ENCODE results near the gene PXDN. TPM values are rescaled to one million over a fixed set of nuclear protein-coding genes. Genes with fewer than 3 reads are reported as not detected.

The PXDN gene
- total RNA-seq, 2 donors from 2014 or later, result 3.4 to 3.6 TPM

DNA sequence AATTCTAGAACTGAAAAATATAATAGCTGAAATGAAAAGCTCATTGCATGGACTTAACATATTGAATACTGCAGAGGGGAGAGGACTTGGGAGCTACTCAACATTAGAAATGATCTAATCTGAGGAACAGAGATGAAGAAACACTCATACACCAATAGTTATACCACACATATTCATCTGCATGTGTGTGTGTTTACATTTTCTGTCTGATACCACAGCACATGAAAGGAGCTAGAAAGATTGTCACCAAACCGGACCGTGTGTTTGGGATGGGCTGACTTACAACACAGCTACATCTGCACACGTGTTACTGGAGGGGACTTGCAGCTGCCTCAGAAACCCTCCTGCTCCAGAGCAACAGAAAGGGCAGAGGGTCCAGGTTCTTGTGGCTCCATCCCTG is 47.8 kb downstream of the PXDN start:
- Mint-ChIP-seq H3K27ac (no peak overlapping the region), H3K4me3 (no peak overlapping the region), H3K9me3 (peaks cover 3% of the 10 kb centered on the region), H3K27me3 (peaks cover 0 to 3% of the 10 kb centered on the region in 2 donors), H3K36me3 (no peaks in the 10 kb centered on the region), H3K4me1 (ENCODE audit: low read depth in 2 of 2) (peaks cover 0 to 3% of the 10 kb centered on the region in 2 donors)
- no peak for DNase-seq (ENCODE audit: low spot score)
- ATAC-seq, result no peak

DNA sequence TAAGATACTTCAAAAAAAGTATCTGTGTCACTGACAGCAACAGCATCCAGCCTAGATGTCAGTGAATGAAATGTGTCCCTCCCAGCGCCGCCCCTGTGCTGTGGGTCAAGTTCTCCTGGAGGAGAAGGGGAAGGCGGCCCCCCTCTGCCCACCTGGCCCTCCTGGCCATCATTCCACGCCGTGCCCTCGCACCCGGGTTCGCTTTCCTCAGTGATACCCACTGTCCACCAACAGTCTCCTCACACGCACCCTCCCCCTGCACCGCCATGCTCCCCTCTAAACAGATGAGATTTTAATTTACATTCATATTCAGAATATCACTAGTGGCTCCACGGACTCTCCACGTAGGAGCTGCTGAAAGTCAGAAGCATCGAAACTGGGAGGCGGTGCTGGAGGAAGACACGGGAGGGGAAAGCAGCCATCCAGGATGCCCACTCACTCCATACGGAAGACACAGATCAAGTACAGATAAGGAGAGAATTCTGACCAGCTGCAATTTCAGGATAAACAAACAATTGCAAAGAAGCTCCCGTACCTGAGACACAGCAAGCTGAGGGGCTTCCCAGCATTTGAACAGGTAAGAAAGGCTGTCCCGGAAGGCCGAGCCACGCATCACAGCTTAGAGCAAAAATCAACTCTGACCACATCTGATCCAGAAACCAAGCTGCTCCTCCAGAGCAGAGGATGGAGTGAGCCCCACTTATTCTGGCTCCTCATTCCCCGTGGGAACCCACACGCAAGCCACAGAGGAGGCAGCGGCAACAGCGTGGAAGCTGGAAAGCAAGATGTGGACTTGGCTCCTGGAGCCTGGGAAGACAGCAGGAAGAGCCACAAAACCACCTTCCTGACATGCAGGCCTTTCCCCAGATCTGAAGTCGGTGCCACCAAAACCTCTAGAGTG is 49.7 kb downstream of the PXDN start:
- Mint-ChIP-seq H3K36me3 (no peaks in the 10 kb centered on the region), H3K4me3 (no peak overlapping the region), H3K9me3 (peaks cover 3% of the 10 kb centered on the region), H3K27me3 (peaks cover 0 to 3% of the 10 kb centered on the region in 2 donors), H3K4me1 (ENCODE audit: low read depth in 2 of 2) (no peaks in the 10 kb centered on the region), H3K27ac (no peak overlapping the region)
- DNase-seq (ENCODE audit: low spot score) (no peak), ATAC-seq (peak in 1 of 2 donors; percentile 4)

DNA sequence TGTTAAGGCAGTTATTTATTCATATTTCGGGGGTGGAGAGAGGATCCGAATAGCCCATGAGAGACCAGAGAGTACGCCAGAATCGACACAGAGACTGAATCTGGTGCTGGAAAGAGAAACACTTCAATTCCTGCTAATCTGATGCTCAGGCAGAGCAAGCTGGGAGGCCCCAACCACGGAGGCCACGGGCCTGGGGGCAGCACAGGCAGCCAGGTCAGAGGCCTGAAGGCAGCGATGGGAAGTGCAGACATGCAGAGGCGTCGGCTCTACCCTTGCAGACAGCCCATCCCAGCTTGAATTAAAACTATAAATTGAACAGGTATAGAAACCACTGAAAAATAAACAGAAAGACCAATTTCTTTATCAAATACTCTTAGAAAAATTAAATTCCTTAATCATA is 50.6 kb downstream of the PXDN start:
- no peaks in the 10 kb centered on the region for H3K36me3 Mint-ChIP-seq
- peaks cover 0 to 3% of the 10 kb centered on the region in 2 donors for H3K27me3 Mint-ChIP-seq
- ATAC-seq (no peak), DNase-seq (ENCODE audit: low spot score) (no peak)
- no peak overlapping the region for H3K27ac Mint-ChIP-seq
- peaks cover 3% of the 10 kb centered on the region for H3K9me3 Mint-ChIP-seq
- no peak overlapping the region for H3K4me3 Mint-ChIP-seq
- no peaks in the 10 kb centered on the region for H3K4me1 Mint-ChIP-seq (ENCODE audit: low read depth in 2 of 2)

DNA sequence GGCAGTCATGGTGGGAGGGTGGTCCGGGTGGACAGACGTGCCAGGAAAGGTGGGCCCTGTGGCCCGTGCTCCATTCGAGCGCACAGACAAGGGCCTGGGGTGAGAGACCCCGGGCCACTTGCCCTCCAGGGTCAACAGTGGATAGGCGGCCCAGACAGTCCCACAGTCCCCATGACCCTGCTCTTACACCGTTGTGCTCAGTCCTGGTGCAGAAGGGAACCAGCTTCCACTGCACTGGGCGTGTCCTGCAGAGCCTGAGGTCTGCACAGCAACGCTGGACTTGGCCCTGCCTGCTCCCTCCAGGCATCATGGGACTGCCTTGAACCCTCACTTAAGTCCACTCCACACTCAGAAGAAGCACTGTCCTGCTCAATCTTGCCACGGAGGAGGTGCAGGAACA is 52.0 kb downstream of the PXDN start:
- no peak overlapping the region for H3K27ac Mint-ChIP-seq
- H3K9me3 Mint-ChIP-seq, result peaks cover 3% of the 10 kb centered on the region

DNA sequence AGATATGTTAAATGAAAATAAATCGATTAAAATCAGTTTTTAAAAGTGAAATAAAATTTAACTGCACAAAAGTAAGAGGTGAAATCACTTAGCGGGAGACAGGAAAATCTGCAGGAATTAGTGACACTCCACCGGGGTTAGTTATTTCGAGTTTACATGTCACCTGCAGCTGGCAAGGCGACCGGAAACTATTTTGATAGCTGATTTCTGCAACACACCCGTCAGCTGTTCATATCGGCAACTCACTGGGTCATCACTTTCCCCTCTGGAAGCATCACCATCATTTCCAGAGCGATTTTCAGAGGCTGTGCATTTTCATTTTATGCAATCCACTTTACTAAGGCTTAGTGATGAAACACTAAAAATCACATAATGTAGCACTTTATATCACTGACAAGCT is 52.9 kb downstream of the PXDN start:
- Mint-ChIP-seq H3K4me3 (no peak overlapping the region), H3K27me3 (peaks cover 0 to under 1% of the 10 kb centered on the region in 2 donors), H3K4me1 (ENCODE audit: low read depth in 2 of 2) (no peaks in the 10 kb centered on the region), H3K36me3 (no peaks in the 10 kb centered on the region), H3K27ac (no peak overlapping the region), H3K9me3 (peaks cover 3% of the 10 kb centered on the region)
- DNase-seq (ENCODE audit: low spot score), result no peak
- no peak for ATAC-seq

More for the DNA sequence above, 52.0 kb downstream of the PXDN start:
- DNase-seq (ENCODE audit: low spot score) (no peak), ATAC-seq (peak; percentile 46 to 60)
- H3K36me3 Mint-ChIP-seq, result no peaks in the 10 kb centered on the region
- H3K4me1 Mint-ChIP-seq (ENCODE audit: low read depth in 2 of 2), result no peaks in the 10 kb centered on the region
- H3K4me3 Mint-ChIP-seq, result no peak overlapping the region
- H3K27me3 Mint-ChIP-seq, result no peaks in the 10 kb centered on the region

DNA sequence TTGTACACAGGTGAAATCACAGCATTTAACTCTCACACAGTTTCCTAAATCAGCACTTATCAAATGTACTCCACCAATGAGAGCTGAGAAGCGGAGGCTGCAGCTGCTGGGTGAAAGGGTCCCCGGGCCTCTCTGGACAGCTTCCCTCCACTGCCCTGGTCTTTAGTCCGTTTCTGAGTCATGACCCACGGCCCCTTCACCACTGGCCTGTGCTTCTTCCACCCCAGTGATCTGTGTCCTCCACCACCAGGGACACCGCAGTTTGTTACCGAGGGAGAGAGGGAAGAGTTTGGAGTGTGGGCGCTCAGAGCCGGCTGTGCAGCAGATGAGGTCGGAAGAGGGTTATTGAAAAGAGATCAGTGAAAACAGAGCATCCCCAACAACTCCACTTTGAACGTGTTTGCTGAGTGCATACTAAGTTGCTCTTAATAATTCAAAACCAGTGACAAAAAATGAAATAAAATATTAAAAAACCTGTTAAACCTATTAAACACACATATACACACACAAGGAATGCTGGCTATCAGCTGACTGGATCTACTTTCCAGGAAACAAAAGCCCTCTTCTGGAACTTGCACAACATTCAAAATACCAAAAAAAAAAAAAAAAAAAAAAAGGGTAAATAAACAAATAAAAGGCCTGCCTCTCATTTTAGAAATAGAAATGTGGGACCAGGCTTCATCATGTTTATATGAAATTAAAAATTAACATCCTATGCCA is 54.1 kb downstream of the PXDN start:
- ATAC-seq (no peak), DNase-seq (ENCODE audit: low spot score) (no peak)
- H3K4me1 Mint-ChIP-seq (ENCODE audit: low read depth in 2 of 2), result no peaks in the 10 kb centered on the region
- no peak overlapping the region for H3K4me3 Mint-ChIP-seq
- H3K27ac Mint-ChIP-seq, result no peak overlapping the region
- no peaks in the 10 kb centered on the region for H3K9me3 Mint-ChIP-seq
- no peaks in the 10 kb centered on the region for H3K36me3 Mint-ChIP-seq
- H3K27me3 Mint-ChIP-seq, result peaks cover 0 to 3% of the 10 kb centered on the region in 2 donors

DNA sequence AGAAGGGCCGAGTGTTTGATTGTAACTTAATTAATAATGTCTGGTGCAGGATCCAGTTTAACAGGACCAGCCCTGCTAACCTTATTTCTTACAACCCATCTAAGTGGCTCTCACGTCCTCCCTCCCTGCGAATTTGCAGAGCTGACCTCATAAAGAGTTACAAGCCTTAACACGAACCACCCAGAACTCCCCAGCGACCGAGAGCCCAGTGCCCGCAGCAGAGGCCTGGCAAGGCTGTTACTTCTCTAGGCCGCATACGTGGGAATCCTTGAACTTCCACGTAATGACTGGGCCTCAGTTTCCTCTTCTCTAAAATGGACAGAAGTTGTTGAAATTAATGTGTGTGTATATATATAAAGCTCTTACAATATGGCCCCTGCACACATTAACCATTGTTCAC is 55.5 kb downstream of the PXDN start:
- H3K27ac Mint-ChIP-seq, result no peak overlapping the region
- peaks cover 0 to 3% of the 10 kb centered on the region in 2 donors for H3K27me3 Mint-ChIP-seq
- DNase-seq (ENCODE audit: low spot score), result no peak
- no peaks in the 10 kb centered on the region for H3K9me3 Mint-ChIP-seq
- ATAC-seq, result no peak
- no peak overlapping the region for H3K4me3 Mint-ChIP-seq
- no peaks in the 10 kb centered on the region for H3K4me1 Mint-ChIP-seq (ENCODE audit: low read depth in 2 of 2)
- no peaks in the 10 kb centered on the region for H3K36me3 Mint-ChIP-seq

DNA sequence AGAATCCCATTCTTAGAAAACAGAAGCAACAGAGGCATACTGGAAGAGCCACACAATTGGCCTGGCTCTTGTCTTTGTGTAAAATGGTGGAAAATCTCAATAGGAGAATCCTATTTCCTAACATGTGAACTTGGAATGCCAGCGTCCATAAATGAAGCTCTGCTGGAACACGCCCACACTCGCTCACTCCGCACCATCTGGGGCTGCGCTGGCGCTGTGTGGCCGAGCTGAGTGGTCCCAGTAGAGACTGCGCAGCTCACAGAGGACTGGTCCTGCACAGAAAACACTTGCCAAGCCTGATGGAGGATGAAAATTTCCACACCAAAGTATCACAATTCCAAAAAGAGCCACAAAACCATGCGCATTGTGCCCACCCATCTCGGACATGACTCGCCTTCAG is 56.2 kb downstream of the PXDN start:
- H3K36me3 Mint-ChIP-seq, result no peaks in the 10 kb centered on the region
- H3K4me1 Mint-ChIP-seq (ENCODE audit: low read depth in 2 of 2), result no peaks in the 10 kb centered on the region
- no peaks in the 10 kb centered on the region for H3K9me3 Mint-ChIP-seq
- H3K4me3 Mint-ChIP-seq, result no peak overlapping the region
- H3K27ac Mint-ChIP-seq, result no peak overlapping the region
- peaks cover 0 to 3% of the 10 kb centered on the region in 2 donors for H3K27me3 Mint-ChIP-seq
- DNase-seq (ENCODE audit: low spot score) (no peak), ATAC-seq (no peak)

DNA sequence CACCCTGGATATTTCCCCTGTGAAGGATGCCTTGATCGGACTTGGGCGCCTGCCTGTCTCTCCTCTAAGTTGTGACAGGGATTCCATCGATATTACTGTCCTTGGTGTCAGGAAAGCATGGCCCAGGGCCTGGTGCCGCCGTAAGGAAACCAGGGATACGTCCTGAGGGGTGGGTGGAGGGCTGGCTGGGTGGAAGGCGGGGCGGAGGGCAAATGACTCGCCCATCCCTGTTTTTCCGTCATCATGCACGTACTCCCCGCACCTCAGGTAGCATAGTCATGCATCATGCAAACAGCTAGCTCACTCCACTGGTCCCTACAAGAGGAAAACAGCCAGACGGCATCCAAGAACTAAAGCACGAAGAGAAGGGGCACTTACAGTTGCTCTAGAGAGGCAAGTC is 57.1 kb downstream of the PXDN start:
- Mint-ChIP-seq H3K4me3 (no peak overlapping the region), H3K36me3 (no peaks in the 10 kb centered on the region), H3K4me1 (ENCODE audit: low read depth in 2 of 2) (no peaks in the 10 kb centered on the region), H3K27ac (no peak overlapping the region), H3K27me3 (peaks cover 0 to 3% of the 10 kb centered on the region in 2 donors), H3K9me3 (no peaks in the 10 kb centered on the region)
- no peak for ATAC-seq
- DNase-seq (ENCODE audit: low spot score), result no peak

DNA sequence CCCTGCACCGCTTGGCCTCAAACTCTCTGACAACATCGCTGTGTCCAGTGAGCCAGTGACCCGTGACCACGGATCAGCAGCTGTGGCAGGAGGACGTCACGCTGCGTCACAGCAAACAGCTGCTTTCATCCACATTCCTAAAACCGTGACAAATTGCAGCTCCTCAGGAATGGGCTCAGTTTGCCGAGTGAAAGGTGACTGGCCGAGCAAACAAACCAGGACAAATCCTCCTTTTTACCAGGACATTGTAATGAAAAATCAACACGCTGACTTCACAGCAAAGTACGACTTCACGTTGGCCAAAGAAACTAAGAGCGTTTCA is 57.6 kb downstream of the PXDN start:
- no peak for ATAC-seq
- H3K4me3 Mint-ChIP-seq, result no peak overlapping the region

DNA sequence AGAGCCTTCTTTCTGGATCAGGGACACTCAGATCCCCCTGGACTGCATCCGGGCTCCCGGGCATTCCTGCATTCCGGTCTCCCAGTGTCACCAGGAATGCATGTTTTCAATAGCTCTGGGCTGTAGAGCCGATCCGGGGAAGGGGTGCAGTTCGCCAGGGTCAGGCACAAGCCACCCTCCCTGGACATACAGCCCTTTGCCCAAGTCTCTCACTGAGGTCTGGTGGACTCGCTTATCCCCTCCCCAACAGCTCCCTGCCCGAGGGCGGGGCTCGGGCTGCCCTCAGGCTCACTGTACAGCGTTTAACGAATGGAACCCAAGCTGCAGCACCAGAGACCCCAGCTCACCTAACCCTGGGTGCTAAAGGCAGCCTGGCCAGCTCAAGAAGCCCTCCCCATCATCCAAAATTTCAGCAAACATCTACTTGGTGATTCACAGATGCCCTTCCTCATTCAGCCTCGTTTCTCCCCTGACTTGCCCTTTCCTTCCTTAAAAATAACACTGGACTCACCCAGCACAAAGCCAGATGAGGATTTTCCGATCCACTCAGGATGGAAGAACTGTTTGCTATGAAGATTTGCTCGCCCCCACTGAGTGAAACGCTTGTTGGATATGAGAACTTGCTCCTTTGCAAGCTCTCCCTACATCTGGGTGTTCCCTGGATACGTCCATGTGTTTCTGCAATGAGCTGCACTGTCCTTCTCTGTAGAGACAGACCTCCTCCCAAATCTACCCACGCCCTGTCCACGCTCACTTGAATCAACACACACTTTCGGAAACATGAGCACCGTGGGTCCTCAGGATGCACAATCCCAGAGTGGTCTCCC is 58.1 kb downstream of the PXDN start:
- Mint-ChIP-seq H3K9me3 (no peaks in the 10 kb centered on the region), H3K36me3 (no peaks in the 10 kb centered on the region), H3K4me3 (no peak overlapping the region), H3K27ac (no peak overlapping the region), H3K27me3 (peaks cover 0 to 3% of the 10 kb centered on the region in 2 donors), H3K4me1 (ENCODE audit: low read depth in 2 of 2) (no peaks in the 10 kb centered on the region)
- ATAC-seq, result no peak
- no peak for DNase-seq (ENCODE audit: low spot score)

More for the DNA sequence above, 57.6 kb downstream of the PXDN start:
- no peaks in the 10 kb centered on the region for H3K9me3 Mint-ChIP-seq
- H3K36me3 Mint-ChIP-seq, result no peaks in the 10 kb centered on the region
- DNase-seq (ENCODE audit: low spot score), result no peak
- no peaks in the 10 kb centered on the region for H3K4me1 Mint-ChIP-seq (ENCODE audit: low read depth in 2 of 2)
- H3K27me3 Mint-ChIP-seq, result peaks cover 0 to 3% of the 10 kb centered on the region in 2 donors
- H3K27ac Mint-ChIP-seq, result no peak overlapping the region

DNA sequence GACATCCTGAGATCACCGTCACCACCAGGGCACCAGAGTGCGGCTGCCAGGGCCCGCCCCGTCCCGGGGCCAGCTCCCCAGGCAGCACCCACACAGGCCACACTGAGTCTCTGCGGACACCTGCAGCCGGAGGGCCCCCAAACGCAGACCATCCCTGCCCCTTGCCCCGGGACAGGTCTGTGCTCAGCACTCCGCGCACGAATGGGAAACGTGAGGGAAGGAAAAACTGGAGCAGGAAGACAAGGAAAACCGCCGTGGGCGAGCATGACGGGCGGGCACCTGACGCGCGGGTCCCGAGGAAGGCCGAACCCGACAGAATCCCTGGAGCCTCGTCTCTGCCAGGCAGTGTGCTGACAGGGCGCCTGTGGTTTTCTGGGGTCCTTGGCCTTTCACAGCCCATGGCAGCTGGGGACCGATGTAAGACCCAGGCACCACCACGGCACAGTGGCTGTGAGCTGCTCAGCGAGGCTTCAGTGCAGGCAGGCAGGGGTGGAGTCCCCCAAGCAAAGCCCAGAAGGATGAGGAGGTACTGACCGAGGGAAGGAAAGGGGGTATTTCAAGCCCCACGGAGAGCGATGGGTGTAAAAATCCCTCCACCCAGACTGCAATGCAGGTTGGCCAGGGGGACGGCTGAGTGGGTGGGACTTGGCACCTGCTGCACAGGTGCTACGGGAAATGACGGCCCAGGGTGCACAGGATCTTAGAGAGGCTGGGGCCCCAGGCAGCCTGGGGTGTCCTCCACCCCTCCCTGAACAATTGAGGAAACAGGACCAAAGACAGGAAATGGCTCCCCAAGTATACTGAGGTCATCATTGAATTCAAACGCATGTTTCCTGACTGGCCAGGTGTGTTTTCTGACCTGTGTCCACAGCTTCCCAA is 59.0 kb downstream of the PXDN start:
- Mint-ChIP-seq H3K9me3 (no peaks in the 10 kb centered on the region), H3K4me3 (no peak overlapping the region), H3K36me3 (no peaks in the 10 kb centered on the region), H3K27me3 (peaks cover 0 to 3% of the 10 kb centered on the region in 2 donors), H3K27ac (no peak overlapping the region), H3K4me1 (ENCODE audit: low read depth in 2 of 2) (no peaks in the 10 kb centered on the region)
- DNase-seq (ENCODE audit: low spot score) (no peak), ATAC-seq (peak in 1 of 2 donors; percentile 34)

DNA sequence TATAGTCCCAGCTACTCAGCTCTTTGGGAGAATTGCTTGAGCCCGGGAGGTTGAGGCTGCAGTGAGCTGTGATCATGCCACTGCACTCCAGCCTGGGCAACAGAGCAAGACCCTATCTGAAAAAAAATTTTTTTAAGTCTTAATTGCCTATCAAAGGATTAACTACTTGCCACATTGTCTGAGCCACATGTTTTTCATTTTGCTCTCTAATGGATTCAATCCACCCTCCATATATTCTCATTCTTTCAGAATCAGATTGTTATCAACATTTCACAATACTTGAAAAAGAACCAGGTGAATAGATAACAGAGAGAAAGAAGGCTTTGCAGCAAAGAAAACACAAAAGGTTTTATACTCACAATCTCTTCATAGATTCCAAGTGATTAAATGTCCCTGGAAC is 61.0 kb downstream of the PXDN start:
- H3K36me3 Mint-ChIP-seq, result no peaks in the 10 kb centered on the region
- no peak for DNase-seq (ENCODE audit: low spot score)
- no peak overlapping the region for H3K27ac Mint-ChIP-seq
- no peak for ATAC-seq
- H3K4me1 Mint-ChIP-seq (ENCODE audit: low read depth in 2 of 2), result no peaks in the 10 kb centered on the region
- no peak overlapping the region for H3K4me3 Mint-ChIP-seq
- H3K27me3 Mint-ChIP-seq, result peaks cover 0 to 3% of the 10 kb centered on the region in 2 donors
- no peaks in the 10 kb centered on the region for H3K9me3 Mint-ChIP-seq
